ENCODE measurements around the gene EPB42. TPM values are rescaled to one million over a fixed set of nuclear protein-coding genes. Genes with fewer than 3 reads are reported as not detected.
"Not testable (repeated sequence)": the region's sequence is repeated elsewhere in the genome, so short reads cannot be mapped to it uniquely, and the experiment has no call there.

EPB42 gene
- total RNA-seq, 2 donors from 2014 or later = not detected

DNA sequence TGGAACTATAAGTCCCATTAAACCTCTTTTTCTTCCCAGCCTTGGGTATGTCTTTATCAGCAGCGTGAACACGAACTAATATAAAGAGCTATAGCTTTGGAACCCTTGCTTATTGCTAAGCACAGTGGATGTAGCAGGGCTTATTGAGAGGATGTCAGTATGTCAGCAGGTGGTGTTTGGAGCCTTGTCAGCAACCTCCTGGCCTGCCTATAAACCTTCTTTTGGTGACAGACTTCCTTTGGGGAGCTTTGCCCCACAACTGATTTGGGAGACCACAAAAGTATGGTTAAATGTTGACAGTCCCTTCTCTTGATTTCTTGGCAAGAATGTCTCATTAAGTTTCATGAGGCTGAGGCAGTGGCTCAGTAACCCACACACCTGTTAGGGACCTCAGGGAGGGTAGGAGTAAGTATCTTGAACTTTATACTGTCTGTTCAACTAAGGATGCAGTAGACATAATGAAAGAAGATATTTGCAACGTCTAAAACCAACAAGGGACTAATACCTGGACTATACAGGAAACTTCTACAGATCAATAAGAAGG is 20.8 kb downstream of the EPB42 start:
- H3K9me3 Mint-ChIP-seq = peaks cover 26% of the 10 kb centered on the region
- H3K4me1 Mint-ChIP-seq = no peaks in the 10 kb centered on the region
- 83 to 84% methylated on average over 1 to 3 of the region's 3 CpGs for WGBS, 2 experiments (ENCODE audit: insufficient coverage in 1 of 2, insufficient read length in 1 of 2)
- Histone ChIP-seq H3K27me3 (ENCODE audit: control insufficient read depth, insufficient read depth, low read length, poor library complexity, severe bottlenecking) (no peaks in the 10 kb centered on the region), H3K4me1 (ENCODE audit: control insufficient read depth, insufficient read depth, low read length) (no peaks in the 10 kb centered on the region), H3K27ac (ENCODE audit: low read depth, low read length) (no peak overlapping the region), H3K9ac (ENCODE audit: extremely low read depth, low read length, poor library complexity, severe bottlenecking) (no peak overlapping the region), H3K4me3 (ENCODE audit: low read length) (no peak overlapping the region), H3K9me3 (ENCODE audit: control insufficient read depth, low read length) (peaks cover 6% of the 10 kb centered on the region), H3K36me3 (ENCODE audit: control insufficient read depth, insufficient read depth, low read length) (peaks cover 23% of the 10 kb centered on the region)
- H3K27me3 Mint-ChIP-seq (ENCODE audit: insufficient read depth) = peaks cover 2% of the 10 kb centered on the region
- TF ChIP-seq, protein P1, sequence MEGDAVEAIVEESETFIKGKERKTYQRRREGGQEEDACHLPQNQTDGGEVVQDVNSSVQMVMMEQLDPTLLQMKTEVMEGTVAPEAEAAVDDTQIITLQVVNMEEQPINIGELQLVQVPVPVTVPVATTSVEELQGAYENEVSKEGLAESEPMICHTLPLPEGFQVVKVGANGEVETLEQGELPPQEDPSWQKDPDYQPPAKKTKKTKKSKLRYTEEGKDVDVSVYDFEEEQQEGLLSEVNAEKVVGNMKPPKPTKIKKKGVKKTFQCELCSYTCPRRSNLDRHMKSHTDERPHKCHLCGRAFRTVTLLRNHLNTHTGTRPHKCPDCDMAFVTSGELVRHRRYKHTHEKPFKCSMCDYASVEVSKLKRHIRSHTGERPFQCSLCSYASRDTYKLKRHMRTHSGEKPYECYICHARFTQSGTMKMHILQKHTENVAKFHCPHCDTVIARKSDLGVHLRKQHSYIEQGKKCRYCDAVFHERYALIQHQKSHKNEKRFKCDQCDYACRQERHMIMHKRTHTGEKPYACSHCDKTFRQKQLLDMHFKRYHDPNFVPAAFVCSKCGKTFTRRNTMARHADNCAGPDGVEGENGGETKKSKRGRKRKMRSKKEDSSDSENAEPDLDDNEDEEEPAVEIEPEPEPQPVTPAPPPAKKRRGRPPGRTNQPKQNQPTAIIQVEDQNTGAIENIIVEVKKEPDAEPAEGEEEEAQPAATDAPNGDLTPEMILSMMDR (conservative IDR thresholded peaks at IDR 0.05) = no peak
- H3K27ac Mint-ChIP-seq = no peak overlapping the region
- no peak for DNase-seq
- peaks cover 39% of the 10 kb centered on the region for H3K36me3 Mint-ChIP-seq (ENCODE audit: low read depth)
- H3K4me3 Mint-ChIP-seq = no peak overlapping the region

DNA sequence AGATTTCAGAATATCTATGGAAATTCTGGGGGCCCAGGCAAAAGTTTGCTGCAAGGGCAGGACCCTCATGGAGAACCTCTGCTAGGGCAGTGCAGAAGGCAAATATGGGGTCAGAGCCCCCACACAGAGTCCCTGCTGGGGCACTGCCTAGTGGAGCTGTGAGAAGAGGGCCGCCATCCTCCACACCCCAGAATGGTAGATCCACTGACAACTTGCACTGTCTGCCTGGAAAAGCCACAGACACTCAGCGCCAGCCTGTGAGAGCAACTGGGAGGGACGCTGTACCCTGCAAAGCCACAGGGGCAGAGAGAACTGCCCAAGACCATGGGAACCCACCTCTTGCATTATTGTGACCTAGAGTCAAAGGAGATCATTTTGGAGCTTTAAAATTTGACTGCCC is 21.8 kb downstream of the EPB42 start:
- H3K4me3 Mint-ChIP-seq = no peak overlapping the region
- H3K36me3 Mint-ChIP-seq (ENCODE audit: low read depth) = peaks cover 46% of the 10 kb centered on the region
- no peak overlapping the region for H3K27ac Mint-ChIP-seq
- H3K36me3 ChIP-seq (ENCODE audit: control insufficient read depth, insufficient read depth, low read length) = peaks cover 27% of the 10 kb centered on the region
- no peak overlapping the region for H3K27ac ChIP-seq (ENCODE audit: low read depth, low read length)
- no peaks in the 10 kb centered on the region for H3K4me1 Mint-ChIP-seq
- 66 to 100% methylated on average over 2 to 3 of the region's 3 CpGs for WGBS, 2 experiments (ENCODE audit: insufficient coverage in 1 of 2, insufficient read length in 1 of 2)
- peaks cover 26% of the 10 kb centered on the region for H3K9me3 Mint-ChIP-seq
- no peak overlapping the region for H3K9ac ChIP-seq (ENCODE audit: extremely low read depth, low read length, poor library complexity, severe bottlenecking)
- peaks cover 2% of the 10 kb centered on the region for H3K27me3 Mint-ChIP-seq (ENCODE audit: insufficient read depth)
- no peak overlapping the region for H3K4me3 ChIP-seq (ENCODE audit: low read length)
- no peaks in the 10 kb centered on the region for H3K27me3 ChIP-seq (ENCODE audit: control insufficient read depth, insufficient read depth, low read length, poor library complexity, severe bottlenecking)
- H3K9me3 ChIP-seq (ENCODE audit: control insufficient read depth, low read length) = peaks cover 6% of the 10 kb centered on the region
- DNase-seq = no peak
- TF ChIP-seq, protein P1 (conservative IDR thresholded peaks at IDR 0.05) = no peak
- no peaks in the 10 kb centered on the region for H3K4me1 ChIP-seq (ENCODE audit: control insufficient read depth, insufficient read depth, low read length)

DNA sequence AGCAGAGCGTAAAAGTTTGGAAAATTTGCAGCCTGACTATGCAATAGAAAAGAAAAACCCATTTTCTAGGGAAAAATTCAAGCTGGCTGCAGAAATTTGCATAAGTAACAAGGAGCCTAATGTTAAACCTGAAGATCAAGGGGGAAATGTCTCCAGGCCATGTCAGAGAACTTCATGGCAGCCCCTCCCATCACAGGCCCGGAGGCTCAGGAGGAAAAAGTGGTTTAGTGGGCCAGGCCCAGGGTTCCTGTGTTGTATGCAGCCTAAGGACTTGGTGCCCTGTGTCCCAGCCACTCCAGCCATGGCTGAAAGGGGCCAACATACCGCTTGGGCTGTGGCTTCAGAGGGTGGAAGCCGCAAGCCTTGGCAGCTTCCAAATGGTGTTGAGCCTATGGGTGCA is 22.3 kb downstream of the EPB42 start:
- DNase-seq; H3K27ac Mint-ChIP-seq; H3K27ac ChIP-seq (ENCODE audit: low read depth, low read length); H3K4me1 Mint-ChIP-seq; H3K9me3 ChIP-seq (ENCODE audit: control insufficient read depth, low read length); H3K4me1 ChIP-seq (ENCODE audit: control insufficient read depth, insufficient read depth, low read length); H3K27me3 Mint-ChIP-seq (ENCODE audit: insufficient read depth); H3K27me3 ChIP-seq (ENCODE audit: control insufficient read depth, insufficient read depth, low read length, poor library complexity, severe bottlenecking); H3K9ac ChIP-seq (ENCODE audit: extremely low read depth, low read length, poor library complexity, severe bottlenecking); H3K4me3 ChIP-seq (ENCODE audit: low read length); H3K4me3 Mint-ChIP-seq: not testable (repeated sequence)
- H3K9me3 Mint-ChIP-seq = peaks cover 26% of the 10 kb centered on the region
- peaks cover 46% of the 10 kb centered on the region for H3K36me3 Mint-ChIP-seq (ENCODE audit: low read depth)
- peaks cover 30% of the 10 kb centered on the region for H3K36me3 ChIP-seq (ENCODE audit: control insufficient read depth, insufficient read depth, low read length)
- WGBS, 2 experiments (ENCODE audit: insufficient coverage in 1 of 2, insufficient read length in 1 of 2) = 94 to 100% methylated on average over 1 to 4 of the region's 4 CpGs

DNA sequence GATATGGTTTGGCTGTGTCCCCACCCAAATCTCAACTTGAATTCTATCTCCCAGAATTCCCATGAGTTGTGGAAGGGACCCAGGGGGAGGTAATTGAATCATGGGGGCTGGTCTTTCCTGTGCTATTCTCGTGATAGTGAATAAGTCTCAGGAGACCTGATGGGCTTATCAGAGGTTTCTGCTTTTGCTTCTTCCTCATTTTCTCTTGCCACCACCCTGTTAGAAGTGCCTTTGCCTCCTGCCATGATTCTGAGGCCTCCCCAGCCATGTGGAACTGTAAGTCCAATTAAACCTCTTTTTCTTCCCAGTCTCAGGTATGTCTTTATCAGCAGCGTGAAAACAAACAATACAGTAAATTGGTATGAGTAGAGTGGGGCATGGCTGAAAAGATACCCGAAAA is 23.0 kb downstream of the EPB42 start:
- not testable (repeated sequence) for H3K27me3 Mint-ChIP-seq (ENCODE audit: insufficient read depth)
- 94 to 100% methylated on average over 3 of the region's 3 CpGs for WGBS, 2 experiments (ENCODE audit: insufficient coverage in 1 of 2, insufficient read length in 1 of 2)

More for the DNA sequence above, 23.0 kb downstream of the EPB42 start:
- not testable (repeated sequence) for H3K27ac ChIP-seq (ENCODE audit: low read depth, low read length); H3K27me3 ChIP-seq (ENCODE audit: control insufficient read depth, insufficient read depth, low read length, poor library complexity, severe bottlenecking); H3K4me1 Mint-ChIP-seq; DNase-seq; H3K9me3 ChIP-seq (ENCODE audit: control insufficient read depth, low read length); H3K4me3 Mint-ChIP-seq; H3K4me3 ChIP-seq (ENCODE audit: low read length); H3K27ac Mint-ChIP-seq; H3K9ac ChIP-seq (ENCODE audit: extremely low read depth, low read length, poor library complexity, severe bottlenecking); H3K4me1 ChIP-seq (ENCODE audit: control insufficient read depth, insufficient read depth, low read length)
- peaks cover 26% of the 10 kb centered on the region for H3K9me3 Mint-ChIP-seq
- H3K36me3 Mint-ChIP-seq (ENCODE audit: low read depth) = peaks cover 52% of the 10 kb centered on the region
- H3K36me3 ChIP-seq (ENCODE audit: control insufficient read depth, insufficient read depth, low read length) = peaks cover 36% of the 10 kb centered on the region
